ENCODE measurements around the gene RET.

Gene RET

DNA sequence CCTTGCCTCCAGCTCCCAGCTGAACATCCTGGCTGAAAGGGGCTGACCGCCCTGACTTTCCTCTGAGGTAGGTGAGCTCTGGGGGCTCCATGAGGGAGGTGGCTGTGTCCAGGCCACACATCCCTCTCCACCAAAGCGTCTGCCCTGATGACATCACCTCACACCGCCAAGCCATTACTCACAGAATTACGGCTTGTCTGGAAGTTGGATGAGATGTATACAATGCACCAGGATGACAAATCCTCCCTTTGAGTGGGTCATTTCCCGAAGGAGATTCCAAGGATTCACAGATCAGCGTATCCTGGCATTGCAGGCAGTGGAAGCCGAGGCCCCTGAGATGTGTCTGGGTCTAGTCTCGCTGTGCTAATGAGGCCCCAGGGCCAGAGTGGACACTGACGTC is 15.1 kb upstream of the RET start:
- H3K9me3 ChIP-seq (ENCODE audit: control insufficient read depth, low read length), result no peaks in the 10 kb centered on the region
- H3K36me3 ChIP-seq (ENCODE audit: control insufficient read depth, insufficient read depth, low read length), result no peaks in the 10 kb centered on the region
- no peak overlapping the region for H3K4me3 ChIP-seq (ENCODE audit: insufficient read depth, low read depth, low read length)
- 95 to 96% methylated on average over 8 to 9 of the region's 9 CpGs for WGBS, 2 experiments
- H3K4me1 ChIP-seq (ENCODE audit: control insufficient read depth, insufficient read depth, low read length), result no peaks in the 10 kb centered on the region
- H3K27me3 ChIP-seq (ENCODE audit: control insufficient read depth, insufficient read depth, low read length, poor library complexity, severe bottlenecking), result no peaks in the 10 kb centered on the region
- H3K27ac ChIP-seq (ENCODE audit: insufficient read depth, low read depth, low read length, poor library complexity, severe bottlenecking), result no peak overlapping the region

DNA sequence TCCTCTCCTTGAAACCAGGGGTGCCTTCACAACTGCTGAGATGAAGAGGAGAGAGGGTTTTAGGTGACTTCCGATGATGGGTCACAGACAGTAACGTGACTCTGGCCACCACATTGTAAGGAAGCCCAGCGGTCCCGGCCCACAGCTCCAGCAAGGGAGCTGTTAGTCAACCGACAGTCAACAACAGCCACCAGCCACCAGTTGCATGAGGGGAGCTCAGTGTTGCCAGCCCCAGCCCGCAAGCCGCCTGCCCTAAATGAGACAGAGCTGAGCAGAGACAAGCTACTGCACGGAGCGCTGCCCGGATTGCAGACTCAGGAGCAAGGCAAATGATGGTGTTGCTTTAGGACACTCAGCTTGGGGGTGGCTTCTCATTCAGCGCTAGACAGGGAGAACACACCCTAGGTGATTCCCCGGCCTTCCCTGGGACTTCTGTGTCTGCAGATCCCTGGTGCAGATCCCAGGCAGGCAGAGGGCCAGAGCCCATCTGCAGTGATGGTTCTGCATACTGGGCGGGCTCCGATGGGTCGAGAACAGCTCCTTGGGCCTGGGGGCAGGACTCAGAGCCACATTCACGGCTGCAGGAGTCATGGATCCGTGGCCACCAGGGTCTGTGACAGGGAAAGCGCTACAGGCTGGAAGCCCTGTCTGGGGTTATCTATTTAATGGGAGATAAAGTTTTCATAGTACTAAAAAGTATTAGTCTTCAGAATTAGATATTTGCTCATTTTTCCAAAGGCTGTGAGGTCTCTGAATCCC is 14.3 kb upstream of the RET start:
- no peak overlapping the region for H3K4me3 ChIP-seq (ENCODE audit: insufficient read depth, low read depth, low read length)
- no peaks in the 10 kb centered on the region for H3K9me3 ChIP-seq (ENCODE audit: control insufficient read depth, low read length)
- no peaks in the 10 kb centered on the region for H3K27me3 ChIP-seq (ENCODE audit: control insufficient read depth, insufficient read depth, low read length, poor library complexity, severe bottlenecking)
- no peak overlapping the region for H3K27ac ChIP-seq (ENCODE audit: insufficient read depth, low read depth, low read length, poor library complexity, severe bottlenecking)
- 93 to 94% methylated on average over 18 of the region's 18 CpGs for WGBS, 2 experiments
- no peaks in the 10 kb centered on the region for H3K36me3 ChIP-seq (ENCODE audit: control insufficient read depth, insufficient read depth, low read length)
- no peaks in the 10 kb centered on the region for H3K4me1 ChIP-seq (ENCODE audit: control insufficient read depth, insufficient read depth, low read length)

DNA sequence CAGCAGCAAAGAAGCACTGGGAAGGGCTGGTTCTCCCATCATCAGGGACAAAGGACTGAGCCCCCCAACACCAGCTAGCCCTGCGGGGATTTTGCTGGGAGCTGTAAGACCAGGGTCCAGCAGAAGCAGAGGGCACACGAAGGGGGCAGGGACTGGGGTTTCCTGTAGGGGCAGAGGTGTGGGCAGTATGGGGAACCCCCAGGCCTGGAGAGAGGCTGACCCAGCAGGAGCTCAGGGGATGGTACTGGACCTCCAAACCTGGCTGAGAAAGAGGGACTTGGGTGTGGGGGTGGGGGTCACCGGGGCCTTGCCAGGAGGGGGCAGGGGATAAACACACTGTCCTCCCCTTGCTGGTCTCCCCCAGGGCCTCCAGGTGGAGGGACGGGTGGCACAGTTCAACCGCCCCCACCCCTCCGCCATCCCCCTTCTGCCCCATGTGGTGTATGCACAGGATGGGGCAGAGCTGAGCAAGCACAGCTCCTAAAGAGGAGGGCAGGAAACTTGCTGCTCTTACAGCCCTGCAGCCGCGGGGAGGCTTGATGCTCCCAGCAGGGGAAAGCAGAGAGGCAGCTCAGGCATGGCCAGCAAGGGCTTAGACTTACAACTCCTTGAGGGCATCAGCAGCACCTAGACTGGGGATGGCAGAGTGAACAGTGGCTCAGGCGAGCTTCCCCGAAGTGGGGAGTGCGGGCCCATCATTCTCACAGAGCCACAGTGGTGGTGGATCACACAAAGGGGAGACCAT is 12.4 kb upstream of the RET start:
- Histone ChIP-seq H3K27ac (ENCODE audit: insufficient read depth, low read depth, low read length, poor library complexity, severe bottlenecking) (no peak overlapping the region), H3K27me3 (ENCODE audit: control insufficient read depth, insufficient read depth, low read length, poor library complexity, severe bottlenecking) (no peaks in the 10 kb centered on the region), H3K36me3 (ENCODE audit: control insufficient read depth, insufficient read depth, low read length) (no peaks in the 10 kb centered on the region), H3K9me3 (ENCODE audit: control insufficient read depth, low read length) (no peaks in the 10 kb centered on the region), H3K4me3 (ENCODE audit: insufficient read depth, low read depth, low read length) (no peak overlapping the region), H3K4me1 (ENCODE audit: control insufficient read depth, insufficient read depth, low read length) (no peaks in the 10 kb centered on the region)
- WGBS, 2 experiments, result 60 to 61% methylated on average over 11 of the region's 11 CpGs

DNA sequence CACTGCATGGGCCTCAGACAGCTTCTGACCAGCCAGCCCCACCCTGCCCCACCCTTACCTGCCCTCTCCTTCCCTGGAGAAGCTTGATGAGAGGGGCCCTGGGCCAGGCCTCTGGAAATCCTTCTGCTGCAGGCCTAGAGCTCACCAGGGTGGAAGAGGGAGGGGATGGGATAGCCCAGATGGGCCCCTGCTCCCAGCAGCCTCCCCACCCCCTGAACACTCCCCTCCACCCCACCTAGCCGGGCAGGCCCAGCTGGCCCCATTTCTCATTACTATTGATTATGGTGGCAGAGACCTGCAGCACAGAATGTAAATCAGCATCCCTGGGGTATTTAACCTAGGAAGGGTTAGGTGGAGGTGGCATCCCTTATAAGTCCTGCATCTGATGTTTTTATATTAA is 11.6 kb upstream of the RET start:
- no peak overlapping the region for H3K4me3 ChIP-seq (ENCODE audit: insufficient read depth, low read depth, low read length)
- no peaks in the 10 kb centered on the region for H3K4me1 ChIP-seq (ENCODE audit: control insufficient read depth, insufficient read depth, low read length)
- H3K36me3 ChIP-seq (ENCODE audit: control insufficient read depth, insufficient read depth, low read length), result no peaks in the 10 kb centered on the region
- H3K9me3 ChIP-seq (ENCODE audit: control insufficient read depth, low read length), result no peaks in the 10 kb centered on the region
- H3K27me3 ChIP-seq (ENCODE audit: control insufficient read depth, insufficient read depth, low read length, poor library complexity, severe bottlenecking), result no peaks in the 10 kb centered on the region
- no peak overlapping the region for H3K27ac ChIP-seq (ENCODE audit: insufficient read depth, low read depth, low read length, poor library complexity, severe bottlenecking)
- WGBS, 2 experiments, result 100% methylated on average over 1 of the region's 1 CpG; no CpG with 5 or more reads in 1 of the 2 experiments

DNA sequence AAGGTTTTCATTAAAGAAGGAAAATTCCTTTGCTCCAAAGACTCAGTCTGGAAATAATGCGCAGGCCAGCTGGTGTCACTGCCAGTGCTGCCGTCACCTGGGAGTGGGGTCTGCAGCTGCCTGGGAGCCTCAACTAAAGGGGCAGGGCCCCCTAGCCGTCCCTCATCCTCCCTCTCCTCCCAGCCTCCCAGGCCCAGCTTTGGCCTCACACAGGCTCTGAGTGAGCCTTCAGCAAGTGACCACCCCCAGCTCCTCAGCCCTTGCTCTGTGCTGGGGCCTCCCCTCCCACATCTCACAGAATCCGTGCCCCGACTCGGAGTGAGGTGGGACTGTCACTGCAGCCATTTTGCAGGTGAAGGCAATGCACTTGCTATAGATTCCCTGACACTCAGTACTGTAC is 11.1 kb upstream of the RET start:
- 81 to 83% methylated on average over 6 of the region's 6 CpGs for WGBS, 2 experiments
- Histone ChIP-seq H3K27me3 (ENCODE audit: control insufficient read depth, insufficient read depth, low read length, poor library complexity, severe bottlenecking) (no peaks in the 10 kb centered on the region), H3K4me1 (ENCODE audit: control insufficient read depth, insufficient read depth, low read length) (no peaks in the 10 kb centered on the region), H3K27ac (ENCODE audit: insufficient read depth, low read depth, low read length, poor library complexity, severe bottlenecking) (no peak overlapping the region), H3K36me3 (ENCODE audit: control insufficient read depth, insufficient read depth, low read length) (no peaks in the 10 kb centered on the region), H3K9me3 (ENCODE audit: control insufficient read depth, low read length) (no peaks in the 10 kb centered on the region), H3K4me3 (ENCODE audit: insufficient read depth, low read depth, low read length) (no peak overlapping the region)

DNA sequence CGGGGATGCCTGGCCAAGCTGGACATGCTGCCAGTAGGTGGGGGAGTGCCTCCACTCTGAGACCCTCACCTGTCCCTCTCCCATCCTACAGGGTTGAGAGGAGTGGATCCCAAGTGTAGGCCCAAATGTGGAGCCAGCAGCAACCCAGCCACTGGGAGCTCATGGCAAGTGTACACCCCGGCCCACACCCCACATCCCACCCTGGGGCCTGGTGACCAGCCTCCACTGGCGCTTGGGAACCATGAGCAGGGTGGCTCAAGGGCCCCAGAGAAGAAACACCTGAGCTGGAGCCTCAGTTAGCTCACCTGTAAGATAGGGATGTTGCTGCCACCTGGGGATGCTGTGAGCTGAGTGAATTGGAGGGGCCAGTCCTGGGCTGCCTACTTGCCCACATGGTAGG is 10.4 kb upstream of the RET start:
- Histone ChIP-seq H3K27me3 (ENCODE audit: control insufficient read depth, insufficient read depth, low read length, poor library complexity, severe bottlenecking) (no peaks in the 10 kb centered on the region), H3K4me3 (ENCODE audit: insufficient read depth, low read depth, low read length) (no peak overlapping the region), H3K36me3 (ENCODE audit: control insufficient read depth, insufficient read depth, low read length) (no peaks in the 10 kb centered on the region), H3K9me3 (ENCODE audit: control insufficient read depth, low read length) (no peaks in the 10 kb centered on the region), H3K27ac (ENCODE audit: insufficient read depth, low read depth, low read length, poor library complexity, severe bottlenecking) (no peak overlapping the region), H3K4me1 (ENCODE audit: control insufficient read depth, insufficient read depth, low read length) (no peaks in the 10 kb centered on the region)
- WGBS, 2 experiments, result 80 to 86% methylated on average over 3 of the region's 3 CpGs

DNA sequence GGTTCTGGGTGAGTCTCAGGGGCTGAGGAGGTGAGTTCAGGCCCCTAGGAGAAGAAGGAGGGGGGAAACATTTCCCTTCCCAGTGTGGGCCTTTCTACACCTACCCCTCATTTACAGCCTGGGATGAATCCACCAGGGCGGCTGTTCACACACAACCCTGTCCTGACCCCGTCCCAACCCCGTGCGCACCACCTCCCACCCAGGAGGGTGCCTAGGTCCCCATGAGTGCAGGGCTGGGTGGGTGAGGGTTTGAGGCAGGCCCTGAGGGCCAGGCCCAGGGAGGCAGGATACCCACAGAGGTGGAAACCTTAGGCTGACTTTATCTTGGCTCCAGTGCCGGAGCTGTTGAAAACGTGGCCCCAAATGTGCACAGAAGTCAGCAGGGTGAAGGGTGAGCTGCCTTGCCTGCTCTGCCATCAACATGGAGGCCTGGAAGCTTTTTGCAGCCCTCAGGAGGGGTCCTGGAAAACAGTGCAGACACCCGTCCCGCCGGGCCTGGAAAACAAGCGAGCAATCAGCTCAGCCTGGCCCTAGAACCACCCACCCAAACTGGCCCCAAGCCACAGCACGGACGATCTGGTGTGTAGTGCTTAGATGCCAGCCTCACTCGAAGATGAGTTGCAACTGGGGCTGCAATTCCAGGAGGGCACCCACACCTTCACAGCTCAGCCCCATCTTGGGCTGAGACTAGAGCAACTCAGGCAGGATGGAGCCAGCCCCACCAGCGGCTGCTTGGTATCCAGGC is 9.3 kb upstream of the RET start:
- no peak overlapping the region for H3K4me3 ChIP-seq (ENCODE audit: insufficient read depth, low read depth, low read length)
- WGBS, 2 experiments, result 92 to 94% methylated on average over 14 of the region's 14 CpGs
- H3K36me3 ChIP-seq (ENCODE audit: control insufficient read depth, insufficient read depth, low read length), result no peaks in the 10 kb centered on the region
- no peaks in the 10 kb centered on the region for H3K9me3 ChIP-seq (ENCODE audit: control insufficient read depth, low read length)
- H3K27ac ChIP-seq (ENCODE audit: insufficient read depth, low read depth, low read length, poor library complexity, severe bottlenecking), result no peak overlapping the region
- H3K4me1 ChIP-seq (ENCODE audit: control insufficient read depth, insufficient read depth, low read length), result no peaks in the 10 kb centered on the region
- H3K27me3 ChIP-seq (ENCODE audit: control insufficient read depth, insufficient read depth, low read length, poor library complexity, severe bottlenecking), result no peaks in the 10 kb centered on the region

DNA sequence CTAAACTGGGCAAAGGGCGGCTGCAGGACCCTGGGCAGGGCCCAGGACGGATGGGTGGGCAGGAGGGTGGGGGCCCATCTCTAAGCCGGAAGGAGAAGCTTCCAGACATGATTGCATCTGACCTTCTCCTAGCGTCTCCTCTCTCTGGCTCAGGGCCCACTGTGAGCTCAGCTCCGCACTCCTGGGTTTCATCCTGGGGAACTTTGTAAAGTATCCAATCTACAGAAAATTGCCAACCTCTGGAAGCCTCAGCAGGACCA is 8.8 kb upstream of the RET start:
- H3K9me3 ChIP-seq (ENCODE audit: control insufficient read depth, low read length), result no peaks in the 10 kb centered on the region
- no peak overlapping the region for H3K27ac ChIP-seq (ENCODE audit: insufficient read depth, low read depth, low read length, poor library complexity, severe bottlenecking)
- H3K36me3 ChIP-seq (ENCODE audit: control insufficient read depth, insufficient read depth, low read length), result no peaks in the 10 kb centered on the region
- 94 to 96% methylated on average over 5 of the region's 5 CpGs for WGBS, 2 experiments
- H3K4me3 ChIP-seq (ENCODE audit: insufficient read depth, low read depth, low read length), result no peak overlapping the region
- no peaks in the 10 kb centered on the region for H3K27me3 ChIP-seq (ENCODE audit: control insufficient read depth, insufficient read depth, low read length, poor library complexity, severe bottlenecking)
- no peaks in the 10 kb centered on the region for H3K4me1 ChIP-seq (ENCODE audit: control insufficient read depth, insufficient read depth, low read length)

DNA sequence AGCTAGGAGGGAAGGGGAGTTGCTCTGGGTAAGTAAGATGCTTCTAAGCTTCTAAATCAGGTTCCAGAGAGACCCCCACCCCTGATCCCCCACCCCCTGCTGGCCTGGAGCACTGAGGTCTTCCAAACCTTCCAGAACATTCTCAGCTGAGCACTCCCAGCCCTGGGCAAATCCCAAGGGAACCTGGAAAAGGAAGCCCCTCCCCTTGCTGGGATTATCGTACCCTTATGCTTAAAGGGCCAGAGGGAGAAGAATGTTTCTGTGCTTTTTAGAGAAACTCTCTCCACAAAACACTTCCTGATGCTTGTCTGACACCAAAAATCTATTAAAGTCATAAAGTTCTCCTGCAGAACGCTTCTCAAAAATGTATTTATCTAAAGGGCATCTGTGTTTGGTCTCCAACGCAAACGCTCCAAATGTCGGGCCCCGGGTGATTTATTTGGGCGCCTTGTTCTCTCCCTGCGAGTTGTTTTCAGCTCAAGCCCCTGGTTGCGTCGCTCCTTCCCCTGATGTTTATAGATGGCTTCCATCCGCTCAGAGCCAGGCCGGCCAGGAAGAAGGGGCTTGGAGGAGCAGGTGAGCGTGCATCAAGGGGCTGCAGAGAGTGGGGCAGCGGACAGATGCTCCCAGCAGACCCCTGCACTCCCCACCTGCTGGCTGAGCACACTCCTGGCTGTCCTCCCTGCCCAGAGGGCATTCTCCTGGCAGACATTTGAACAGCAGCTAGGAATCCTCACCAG is 8.2 kb upstream of the RET start:
- no peaks in the 10 kb centered on the region for H3K36me3 ChIP-seq (ENCODE audit: control insufficient read depth, insufficient read depth, low read length)
- H3K4me3 ChIP-seq (ENCODE audit: insufficient read depth, low read depth, low read length), result no peak overlapping the region
- no peaks in the 10 kb centered on the region for H3K9me3 ChIP-seq (ENCODE audit: control insufficient read depth, low read length)
- 87 to 93% methylated on average over 14 of the region's 14 CpGs for WGBS, 2 experiments
- no peaks in the 10 kb centered on the region for H3K27me3 ChIP-seq (ENCODE audit: control insufficient read depth, insufficient read depth, low read length, poor library complexity, severe bottlenecking)
- H3K4me1 ChIP-seq (ENCODE audit: control insufficient read depth, insufficient read depth, low read length), result no peaks in the 10 kb centered on the region
- no peak overlapping the region for H3K27ac ChIP-seq (ENCODE audit: insufficient read depth, low read depth, low read length, poor library complexity, severe bottlenecking)

DNA sequence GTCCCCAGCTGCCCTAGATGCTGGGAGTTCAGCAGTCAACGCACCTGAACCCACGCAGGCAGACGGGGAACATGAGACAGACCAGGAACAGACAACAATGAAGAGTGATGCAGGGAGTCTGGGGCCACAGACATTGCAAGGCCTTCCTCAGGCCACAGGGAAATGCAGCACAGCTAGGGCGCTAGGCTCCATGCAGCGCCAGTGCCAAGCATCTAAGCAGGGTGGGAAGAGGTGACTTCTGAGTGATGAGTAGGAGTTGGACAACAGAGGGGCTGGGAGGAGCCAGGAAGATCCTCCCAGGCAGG is 7.7 kb upstream of the RET start:
- WGBS, 2 experiments, result 95 to 96% methylated on average over 5 of the region's 5 CpGs
- no peaks in the 10 kb centered on the region for H3K9me3 ChIP-seq (ENCODE audit: control insufficient read depth, low read length)
- no peaks in the 10 kb centered on the region for H3K36me3 ChIP-seq (ENCODE audit: control insufficient read depth, insufficient read depth, low read length)
- no peak overlapping the region for H3K27ac ChIP-seq (ENCODE audit: insufficient read depth, low read depth, low read length, poor library complexity, severe bottlenecking)
- no peak overlapping the region for H3K4me3 ChIP-seq (ENCODE audit: insufficient read depth, low read depth, low read length)
- H3K4me1 ChIP-seq (ENCODE audit: control insufficient read depth, insufficient read depth, low read length), result no peaks in the 10 kb centered on the region
- no peaks in the 10 kb centered on the region for H3K27me3 ChIP-seq (ENCODE audit: control insufficient read depth, insufficient read depth, low read length, poor library complexity, severe bottlenecking)

Measured in ectodermal cell (in vitro differentiated cells).